GM19438 (cell line): ENCODE results near the gene TMEM181.
"Not testable (repeated sequence)": the region's sequence is repeated elsewhere in the genome, so short reads cannot be mapped to it uniquely, and the experiment has no call there.

Experiments used
- ATAC-seq: cut with Tn5 transposase; IDR thresholded peaks from one replicate; pipeline ENCODE4 v1.9.1; 2021; ENCODE audit warnings: low read depth; ENCODE audit not compliant: unreplicated experiment

TMEM181 gene

DNA sequence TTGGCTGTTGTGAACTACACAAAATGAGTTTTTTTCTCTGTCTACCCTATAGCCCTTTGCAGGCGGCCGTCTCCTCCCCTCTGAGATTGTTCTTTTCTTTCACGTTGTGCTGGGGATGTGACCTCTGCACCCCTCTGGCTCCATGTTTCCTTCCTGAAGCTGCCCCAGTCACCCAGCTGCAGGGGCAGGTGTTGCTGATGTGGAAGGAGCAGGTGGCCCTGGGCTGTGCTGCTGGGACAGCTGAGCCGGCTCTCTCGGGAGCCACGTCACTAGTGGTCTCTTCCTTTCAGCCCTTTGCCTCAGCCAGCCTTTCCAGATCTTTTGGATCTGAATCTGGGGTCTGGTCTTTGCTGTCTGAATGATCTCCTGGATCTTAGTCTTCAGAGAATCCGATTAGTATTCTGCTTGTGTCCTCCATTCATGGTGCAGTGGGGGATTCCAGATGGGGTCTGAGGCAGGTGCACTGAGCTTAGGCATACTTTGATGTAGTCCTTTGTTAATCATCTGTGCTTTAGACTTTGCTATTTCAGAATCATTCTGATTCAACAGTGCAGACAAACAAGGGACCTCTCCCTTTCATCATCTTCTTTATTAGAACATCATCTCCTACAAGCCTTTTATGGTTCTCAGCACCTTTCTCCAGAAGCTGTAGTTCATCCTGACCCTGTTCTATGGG lies 31.4 kb downstream of the TMEM181 start:
- ATAC-seq: no peak

DNA sequence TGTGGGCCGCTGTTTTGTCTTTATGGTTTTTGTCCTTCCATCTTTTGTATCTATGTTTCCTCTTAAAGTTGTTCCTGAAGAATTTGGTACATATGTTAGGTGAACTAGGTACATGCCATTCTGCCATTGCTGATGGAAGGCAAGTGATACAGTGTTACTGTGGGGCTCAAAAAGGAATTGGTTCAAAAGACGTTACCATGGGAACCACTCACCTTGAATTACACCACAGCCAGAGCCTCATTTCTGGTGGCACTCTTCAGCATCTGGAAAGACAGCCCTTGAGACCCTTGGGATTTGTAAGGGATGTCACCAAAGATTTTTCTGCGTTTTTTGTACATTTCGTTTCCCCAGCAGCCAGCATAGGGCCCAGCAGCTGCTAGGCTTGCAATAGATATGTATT lies 31.9 kb downstream of the TMEM181 start:
- no peak for ATAC-seq

DNA sequence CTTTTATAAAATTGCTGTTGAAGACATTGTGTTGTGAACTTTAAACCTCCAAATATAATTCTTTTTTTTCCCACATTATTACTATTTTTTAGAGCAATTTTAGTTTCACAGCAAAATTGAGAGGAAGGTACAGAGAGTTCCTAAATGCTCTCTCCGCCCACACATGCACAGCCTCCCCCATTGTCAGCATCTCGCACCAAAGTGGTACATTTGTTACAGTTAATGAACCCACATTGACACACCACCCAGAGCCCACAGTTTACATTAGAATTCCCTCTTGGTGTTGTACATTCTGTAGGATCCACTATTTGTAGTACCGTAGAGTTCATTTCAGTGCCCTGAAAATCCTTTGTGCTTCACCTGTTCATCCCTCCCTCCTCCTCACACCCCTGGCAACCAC lies 33.8 kb downstream of the TMEM181 start:
- no peak for ATAC-seq

DNA sequence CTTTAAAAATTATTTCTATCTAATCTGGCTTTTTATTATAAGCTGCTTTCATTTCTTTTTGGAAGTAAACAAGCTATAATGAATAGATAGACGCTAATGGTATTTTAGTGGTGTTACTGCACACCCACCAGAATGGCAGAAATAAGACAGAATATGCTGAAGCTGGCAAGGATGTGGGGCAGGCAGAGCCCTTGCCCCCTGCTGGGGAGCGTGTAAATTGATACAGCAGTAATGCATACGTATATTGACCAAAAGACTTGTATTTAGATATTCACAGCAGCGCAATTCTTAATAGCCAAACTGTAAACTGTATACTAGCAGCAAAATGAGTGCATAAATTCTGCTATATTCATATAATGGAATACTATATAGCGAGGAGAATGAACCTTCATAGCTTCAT lies 35.3 kb downstream of the TMEM181 start:
- no peak for ATAC-seq

DNA sequence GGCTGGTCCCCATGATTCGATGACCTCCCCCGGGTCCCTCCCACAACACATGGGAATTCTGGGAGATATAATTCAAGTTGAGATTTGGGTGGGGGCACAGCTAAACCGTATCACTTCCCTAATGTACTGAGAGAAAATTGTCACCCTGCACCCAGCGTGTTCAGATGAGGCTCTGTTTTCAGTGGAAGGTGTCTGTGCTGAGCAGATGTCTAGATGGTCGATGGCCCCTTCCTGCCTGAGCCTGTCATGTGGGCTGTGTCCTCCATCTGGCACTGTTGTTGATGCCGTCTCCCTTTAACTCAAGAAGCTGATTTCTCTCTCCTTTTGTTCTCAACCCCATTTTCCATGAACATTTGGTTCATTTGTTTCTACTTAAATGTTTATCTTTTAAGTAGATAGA lies 37.0 kb downstream of the TMEM181 start:
- no peak for ATAC-seq

DNA sequence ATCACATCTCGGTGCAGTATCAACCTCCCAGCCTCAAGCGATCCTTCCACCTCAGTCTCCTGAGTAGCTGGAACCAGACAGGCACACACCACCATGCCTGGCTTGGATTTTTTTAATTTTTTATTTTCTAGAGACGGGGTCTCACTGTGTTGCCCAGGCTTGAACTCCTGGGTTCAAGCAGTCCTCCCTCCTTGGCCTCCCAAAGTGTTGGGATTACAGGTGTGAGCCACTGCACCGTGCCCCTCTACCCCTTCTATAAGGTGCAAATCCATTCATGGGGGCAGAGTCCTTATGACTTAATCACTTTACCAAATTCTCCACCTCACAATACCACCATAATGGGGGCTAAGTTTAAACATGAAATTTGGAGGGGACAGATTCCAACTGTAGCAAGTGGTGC lies 37.7 kb downstream of the TMEM181 start:
- ATAC-seq: no peak

DNA sequence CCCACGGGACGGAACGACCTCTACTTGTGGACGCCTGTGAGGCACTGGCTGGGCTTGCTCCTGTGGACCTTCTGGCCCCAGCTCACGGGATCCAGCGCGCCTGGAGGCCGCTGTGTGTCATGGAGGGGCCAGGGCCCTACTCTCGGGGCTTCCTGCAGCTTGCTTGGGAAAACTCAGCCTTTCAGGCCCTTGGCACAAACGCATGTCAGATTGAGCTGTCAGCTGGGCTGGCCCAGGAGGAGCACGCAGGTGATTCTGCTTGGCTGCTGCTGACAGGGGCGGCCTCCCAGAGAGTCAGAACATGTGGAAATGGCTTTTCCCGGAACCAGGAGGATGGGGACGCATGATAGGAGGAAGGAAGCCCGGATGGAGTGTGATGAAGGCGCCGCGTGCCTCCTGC lies 39.7 kb downstream of the TMEM181 start:
- no peak for ATAC-seq

DNA sequence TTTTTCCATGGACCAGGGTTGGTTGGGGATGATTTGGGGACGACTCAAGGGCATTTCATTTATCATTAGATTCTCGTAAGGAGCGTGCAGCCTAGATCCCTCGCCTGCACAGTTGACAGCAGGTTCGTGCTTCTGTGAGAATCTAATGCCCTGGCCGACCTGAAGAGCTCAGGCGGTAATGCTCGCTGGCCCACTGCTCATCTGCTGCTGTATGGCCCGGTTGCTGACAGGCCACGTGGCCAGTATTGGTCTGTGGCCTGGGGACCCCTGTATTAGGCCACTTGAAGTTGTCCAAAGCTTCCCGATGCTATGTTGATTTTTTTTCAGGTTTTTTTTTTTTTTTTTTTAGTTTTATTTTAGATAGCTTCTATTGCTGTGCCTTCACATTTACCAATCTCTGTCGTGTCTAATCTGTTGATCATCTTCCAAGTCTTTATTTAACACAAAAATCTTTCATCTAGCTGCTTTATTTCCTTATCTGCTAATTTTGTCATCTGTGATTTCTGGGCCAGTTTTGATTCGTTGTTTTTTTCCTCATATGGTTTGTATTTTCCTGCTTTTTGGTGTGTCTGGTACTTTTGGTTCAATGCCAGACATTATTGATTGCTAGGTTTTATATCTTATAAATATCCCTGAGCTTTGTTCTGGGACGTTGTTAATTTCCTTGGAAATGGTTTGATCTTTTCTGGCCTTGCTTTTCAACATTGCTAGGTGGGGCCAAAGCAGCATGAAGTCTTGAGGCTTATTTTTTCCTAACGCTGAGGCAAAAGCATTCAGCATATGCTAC lies 43.6 kb downstream of the TMEM181 start:
- no peak for ATAC-seq

DNA sequence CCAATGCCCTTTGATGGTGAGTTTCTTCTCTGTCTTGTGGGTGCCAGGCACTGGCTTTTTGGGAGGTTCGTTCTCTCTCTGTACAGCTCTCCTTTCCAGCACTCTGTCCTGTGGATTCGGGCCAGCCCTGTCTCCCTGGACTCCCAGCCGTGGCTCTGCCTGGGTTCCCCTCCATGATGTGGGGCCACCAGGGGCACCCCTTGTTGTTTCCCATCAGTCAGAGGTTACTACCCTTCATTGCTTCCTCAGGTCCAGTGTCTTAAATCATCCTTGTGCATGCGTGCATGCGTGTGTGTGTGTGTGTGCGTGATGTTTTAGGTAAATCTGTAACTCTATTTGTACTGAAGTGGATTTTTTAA lies 44.1 kb downstream of the TMEM181 start:
- no peak for ATAC-seq

DNA sequence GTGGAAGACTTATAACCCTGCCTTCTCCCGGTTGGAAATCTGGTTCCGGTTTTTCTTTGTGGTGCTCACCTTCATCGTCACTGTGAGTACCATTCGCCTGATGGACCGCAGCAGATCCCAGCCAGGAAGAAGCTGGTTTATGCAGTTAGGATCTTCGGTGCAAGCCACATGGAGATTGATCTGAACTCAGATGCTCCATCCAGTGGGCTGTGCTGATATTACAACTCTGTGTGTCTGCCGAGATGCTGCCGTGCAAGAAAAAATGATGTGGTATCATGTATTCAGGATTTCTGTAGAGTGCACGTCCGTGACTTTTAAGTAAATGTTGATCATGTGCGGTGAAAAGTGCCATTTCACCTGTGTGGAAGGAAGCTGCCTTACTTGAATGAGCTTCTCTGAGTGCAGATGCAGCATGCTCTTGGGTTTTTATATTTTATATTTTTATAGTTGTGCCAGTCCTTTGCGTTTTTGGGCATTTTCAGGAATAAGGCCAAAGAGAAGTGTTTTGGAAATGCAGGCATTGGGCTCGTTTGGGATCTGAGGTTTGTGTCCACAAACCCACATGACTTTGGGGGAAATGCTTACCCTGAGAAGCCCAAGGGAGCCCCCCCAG lies 45.5 kb downstream of the TMEM181 start:
- ATAC-seq: no peak

DNA sequence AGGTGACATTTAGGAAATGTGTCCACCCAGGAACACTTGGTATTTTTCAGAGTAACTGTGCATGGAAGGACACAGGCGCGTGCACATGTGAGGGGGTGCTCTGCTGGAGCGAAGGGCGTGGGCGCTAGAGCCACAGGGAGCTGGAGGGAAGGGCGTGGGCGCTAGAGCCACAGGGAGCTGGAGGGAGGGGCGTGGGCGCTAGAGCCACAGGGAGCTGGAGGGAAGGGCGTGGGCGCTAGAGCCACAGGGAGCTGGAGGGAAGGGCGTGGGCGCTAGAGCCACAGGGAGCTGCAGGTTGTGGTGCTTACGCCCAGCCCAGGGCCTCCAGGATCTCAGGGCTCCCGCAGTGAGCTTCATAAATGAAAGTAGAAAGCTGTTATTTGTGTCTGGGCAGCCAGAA lies 46.1 kb downstream of the TMEM181 start:
- not testable (repeated sequence) for ATAC-seq

DNA sequence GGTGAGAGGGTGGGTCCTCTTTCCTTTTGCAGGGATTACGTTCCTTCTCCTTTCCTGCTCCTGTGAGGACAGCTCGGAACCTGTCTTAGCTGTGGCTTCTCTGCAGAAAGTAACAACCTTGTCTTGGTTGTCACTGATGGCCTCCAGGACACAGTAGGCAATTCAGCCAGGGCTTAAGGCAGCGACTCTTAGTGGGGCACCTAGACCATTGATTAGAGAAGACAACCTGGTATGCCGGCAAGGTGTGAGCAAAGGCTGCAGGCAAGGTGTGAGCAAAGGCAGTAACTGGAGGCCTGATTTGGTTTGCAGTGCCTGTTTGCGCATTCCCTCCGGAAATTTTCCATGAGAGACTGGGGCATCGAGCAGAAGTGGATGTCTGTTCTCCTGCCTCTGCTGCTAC lies 47.0 kb downstream of the TMEM181 start:
- no peak for ATAC-seq

DNA sequence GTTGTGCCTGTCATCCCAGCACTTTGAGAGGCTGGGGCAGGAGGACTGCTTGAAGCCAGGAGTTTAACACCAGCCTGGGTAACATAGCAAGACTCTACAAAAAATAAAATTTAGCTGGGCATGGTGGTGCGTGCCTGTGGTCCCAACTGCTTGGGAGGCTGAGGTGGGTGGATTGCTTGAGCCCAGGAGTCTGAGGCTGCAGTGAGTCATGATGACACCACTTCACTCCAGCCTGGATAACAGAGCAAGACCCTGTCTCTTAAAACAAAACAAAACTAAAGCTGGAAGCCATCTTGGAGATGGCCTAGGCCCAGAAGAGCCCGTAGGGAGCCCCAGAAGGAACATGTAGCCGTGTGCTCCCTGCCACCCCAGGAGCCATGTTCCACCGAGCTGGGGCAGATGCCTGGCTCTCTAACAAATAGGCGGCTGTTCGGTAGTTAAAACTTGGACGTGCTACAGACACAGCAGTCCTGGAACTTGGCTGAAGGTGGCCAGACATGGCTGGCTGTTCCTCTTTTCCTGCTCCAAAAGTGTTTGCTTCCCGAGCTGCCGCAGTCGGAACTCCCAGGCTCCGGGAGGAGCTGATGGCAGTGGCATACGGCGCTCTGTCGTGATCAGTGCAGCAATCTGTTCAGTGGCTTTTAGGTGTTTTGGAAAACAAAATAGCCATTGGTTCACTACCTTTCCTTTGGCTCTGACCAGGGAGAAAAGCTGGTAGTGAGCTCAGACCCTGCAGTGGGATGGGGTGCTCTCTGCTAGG lies 47.7 kb downstream of the TMEM181 start:
- no peak for ATAC-seq

DNA sequence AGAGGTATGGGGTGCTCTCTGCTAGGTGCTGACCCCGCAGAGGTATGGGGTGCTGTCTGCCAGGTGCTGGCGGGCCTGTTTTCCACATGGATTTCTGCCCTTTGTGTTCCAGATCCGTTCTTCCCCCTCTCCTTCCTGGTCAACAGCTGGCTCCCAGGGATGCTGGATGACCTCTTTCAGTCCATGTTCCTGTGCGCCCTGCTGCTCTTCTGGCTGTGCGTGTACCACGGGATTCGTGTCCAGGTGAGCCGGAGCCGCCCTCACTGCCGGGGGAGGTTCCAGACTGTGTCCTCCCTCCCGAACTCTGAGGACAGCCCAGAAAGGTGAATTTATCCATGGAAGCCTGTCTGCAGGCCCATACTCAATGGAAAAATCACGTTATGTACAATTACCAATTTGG lies 48.3 kb downstream of the TMEM181 start:
- no peak for ATAC-seq

DNA sequence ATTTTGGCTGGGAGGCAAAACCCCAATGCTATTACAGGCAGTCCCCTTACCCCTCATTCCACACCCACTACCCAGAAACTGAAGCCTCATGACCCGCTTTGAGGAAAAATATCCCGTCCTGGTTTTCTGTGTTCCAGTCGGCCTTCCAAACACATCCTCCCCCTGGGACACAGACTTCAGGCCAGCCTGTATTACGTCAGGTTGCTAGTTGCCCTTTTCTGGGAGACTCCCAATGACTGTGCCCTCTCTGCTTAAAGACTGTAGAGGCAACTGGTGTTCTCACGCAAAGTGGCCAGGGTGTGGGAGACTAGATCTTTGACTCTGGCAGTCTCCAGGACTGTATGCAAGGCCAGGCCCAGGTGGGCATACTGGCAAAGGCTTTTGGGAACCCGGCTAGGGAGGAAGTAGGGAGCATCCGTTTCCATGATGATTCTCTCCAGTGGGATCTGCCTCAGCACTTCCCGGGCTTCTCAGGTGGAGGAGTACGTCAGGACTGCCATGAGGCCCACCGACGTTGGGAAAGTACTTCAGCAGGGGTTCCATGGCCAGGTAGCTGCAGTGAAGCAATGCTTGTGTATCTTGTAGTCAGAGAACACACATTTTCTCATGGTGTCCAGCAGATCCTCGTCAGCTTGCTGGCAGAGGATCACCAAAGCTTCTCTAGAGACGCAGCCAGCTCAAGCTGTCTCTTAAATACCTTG lies 49.7 kb downstream of the TMEM181 start:
- ATAC-seq: no peak

DNA sequence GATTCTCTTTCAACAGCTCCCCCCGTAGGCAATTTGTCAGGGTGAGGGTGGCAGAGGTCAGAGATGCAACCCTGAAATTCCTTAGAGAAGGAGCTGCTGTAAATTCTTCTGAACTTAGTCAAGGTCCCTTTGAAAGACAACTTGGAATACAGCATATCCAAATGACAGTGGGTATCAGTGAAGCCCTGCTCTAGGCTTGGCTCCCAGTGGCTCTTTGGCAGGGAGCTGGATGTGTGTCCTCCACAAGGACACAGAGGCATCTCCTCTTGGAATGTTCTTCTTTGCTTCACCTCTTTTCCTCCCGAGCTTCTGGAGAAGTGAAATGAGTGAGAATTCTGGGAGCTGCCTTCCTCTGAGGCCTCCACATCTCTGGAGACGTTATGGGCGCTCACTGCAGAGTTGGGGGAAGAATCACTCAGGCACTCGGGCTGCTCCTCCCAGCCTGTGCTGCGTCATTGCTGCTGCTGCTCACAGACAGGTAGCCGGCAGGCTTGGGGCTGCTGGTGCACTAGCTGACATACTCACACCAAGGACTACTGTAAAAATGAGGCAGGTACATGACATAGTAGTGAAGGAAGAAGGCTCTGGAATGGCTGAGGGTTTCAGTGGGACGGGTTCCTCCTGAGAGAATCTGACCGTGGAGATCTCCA lies 50.6 kb downstream of the TMEM181 start:
- no peak for ATAC-seq

DNA sequence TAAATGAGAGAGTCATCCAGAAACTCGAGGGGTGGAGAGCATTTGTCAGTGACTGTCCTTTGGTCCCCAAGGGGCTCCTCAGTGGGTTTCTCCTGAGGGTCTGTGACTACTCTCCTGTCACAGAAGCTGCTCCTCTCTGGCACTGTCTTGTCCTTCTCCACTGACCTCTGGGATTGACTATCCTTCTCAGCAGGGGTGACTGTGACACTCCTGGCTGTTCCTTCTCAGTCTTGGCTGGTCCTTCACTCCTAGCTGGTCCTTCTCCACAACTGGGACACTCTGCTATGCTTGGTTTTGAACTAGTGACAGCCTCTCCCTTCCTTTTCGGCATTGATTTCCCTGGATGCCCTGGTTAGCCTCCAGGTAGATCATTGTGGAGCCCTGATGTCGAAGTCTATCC lies 51.1 kb downstream of the TMEM181 start:
- no peak for ATAC-seq

DNA sequence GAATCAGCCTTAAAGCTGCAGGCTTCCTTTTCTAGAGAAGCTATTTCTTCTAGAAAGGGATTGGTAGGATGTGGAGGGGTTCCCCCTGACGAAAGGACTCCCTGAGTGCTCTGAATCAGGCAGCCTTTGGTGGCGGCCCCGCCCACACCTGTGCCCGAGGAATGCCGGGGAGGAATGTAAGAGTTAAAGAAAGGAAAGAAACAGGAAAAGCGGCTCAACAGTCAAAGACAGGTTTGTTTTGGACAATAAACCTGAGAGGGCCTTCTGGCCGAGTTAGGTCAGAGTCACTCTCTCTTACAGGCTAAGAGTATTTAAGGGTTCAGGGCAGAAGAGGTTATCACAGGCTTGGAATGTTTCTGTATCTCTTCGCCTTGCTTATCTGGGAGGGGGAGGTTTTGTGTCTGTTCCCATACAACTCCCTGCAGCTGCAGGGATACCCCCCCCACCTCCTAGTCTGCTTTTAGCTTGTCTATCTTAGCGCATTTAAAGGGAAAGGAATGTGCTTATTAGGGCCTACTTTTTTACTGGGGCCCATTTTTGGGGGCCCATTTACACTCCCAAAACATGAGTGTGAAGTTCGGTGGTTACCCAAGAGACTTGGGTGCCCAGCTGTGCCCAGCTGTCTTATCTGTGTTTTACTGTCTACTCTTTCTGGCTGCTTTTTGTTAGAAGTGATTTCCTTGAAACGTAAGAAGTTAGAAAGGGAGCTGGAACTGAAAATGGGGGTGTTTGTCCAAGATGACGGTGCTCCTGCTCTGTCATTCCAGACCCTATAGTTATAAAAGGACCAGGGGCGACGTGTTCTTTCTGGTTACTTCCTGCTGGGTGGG lies 51.9 kb downstream of the TMEM181 start:
- ATAC-seq: no peak

DNA sequence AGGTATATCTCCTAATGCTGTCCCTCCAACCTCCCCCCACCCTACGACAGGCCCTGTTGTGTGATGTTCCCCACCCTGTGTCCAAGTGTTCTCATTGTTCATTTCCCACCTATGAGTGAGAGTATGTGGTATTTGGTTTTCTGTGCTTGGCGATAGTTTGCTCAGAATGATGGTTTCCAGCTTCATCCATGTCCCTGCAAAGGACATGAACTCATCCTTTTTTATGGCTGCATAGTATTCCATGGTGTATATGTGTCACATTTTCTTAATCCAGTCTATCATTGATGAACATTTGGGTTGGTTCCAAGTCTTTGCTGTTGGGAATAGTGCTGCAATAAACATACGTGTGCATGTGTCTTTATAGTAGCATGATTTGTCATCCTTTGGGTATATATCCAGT lies 54.7 kb downstream of the TMEM181 start:
- not testable (repeated sequence) for ATAC-seq
